Ascending aorta (tissue), 2 donors: ENCODE measurements around the gene ADAMTS1. TPM values are rescaled to one million over a fixed set of nuclear protein-coding genes. Genes with fewer than 3 reads are reported as not detected.
A peak's percentile ranks its signal among the peaks of the same experiment; 100 is the strongest.

ENCODE experiments used
- DNase-seq, 2 donors: peaks; one replicate each; pipeline ENCODE4 v3.0.0-alpha.2; 2019; ENCODE audit warnings: low spot score in 2 of 2
- H3K27ac ChIP-seq, 2 donors: fragments of 200-600 bp; sonication (generic); one replicate each; pipeline ENCODE4 v1.5.1; 2016 to 2017; ENCODE audit warnings: mild to moderate bottlenecking in 1 of 2
- H3K27me3 ChIP-seq: fragments of 200-600 bp; sonication (generic); one replicate; pipeline ENCODE4 v1.5.1; 2017
- H3K36me3 ChIP-seq, 2 donors: fragments of 200-600 bp; sonication (generic); one replicate each; pipeline ENCODE4 v1.5.1; 2016
- H3K4me1 ChIP-seq, 2 donors: fragments of 200-600 bp; sonication (generic); one replicate each; pipeline ENCODE4 v1.5.1; 2016 to 2017; ENCODE audit warnings: mild to moderate bottlenecking in 1 of 2
- H3K4me3 ChIP-seq, 2 donors: fragments of 200-600 bp; sonication (generic); one replicate each; pipeline ENCODE4 v1.5.1; 2016 to 2017; ENCODE audit warnings: mild to moderate bottlenecking in 1 of 2
- H3K9me3 ChIP-seq, 2 donors: fragments of 200-600 bp; sonication (generic); one replicate each; pipeline ENCODE4 v1.5.1; 2016
- CTCF ChIP-seq, 3 experiments: fragments of 200-600 bp in 2 of 3; fragments of 450-650 bp in 1 of 3; sonication (generic) in 2 of 3; IDR thresholded peaks; one replicate each; pipeline ENCODE4 v1.5.1; 2016 to 2019; ENCODE audit warnings: antibody characterized with exemption in 3 of 3, mild to moderate bottlenecking in 1 of 3, moderate library complexity in 1 of 3
- intact Hi-C: fragments of 100-400 bp; cut with DNase I; formaldehyde crosslinking; loops from one replicate; pipeline ENCODE4 v1.15.1; 2023
- total RNA-seq: library from RNA; depleted of rRNA; stranded (reverse); fragments of >200 nt; gene quantifications from one replicate; pipeline ENCODE4 v1.1.0, GENCODE V29; 2016

ADAMTS1 gene
- total RNA-seq, 1 donor from 2014 or later: 672 TPM

DNA sequence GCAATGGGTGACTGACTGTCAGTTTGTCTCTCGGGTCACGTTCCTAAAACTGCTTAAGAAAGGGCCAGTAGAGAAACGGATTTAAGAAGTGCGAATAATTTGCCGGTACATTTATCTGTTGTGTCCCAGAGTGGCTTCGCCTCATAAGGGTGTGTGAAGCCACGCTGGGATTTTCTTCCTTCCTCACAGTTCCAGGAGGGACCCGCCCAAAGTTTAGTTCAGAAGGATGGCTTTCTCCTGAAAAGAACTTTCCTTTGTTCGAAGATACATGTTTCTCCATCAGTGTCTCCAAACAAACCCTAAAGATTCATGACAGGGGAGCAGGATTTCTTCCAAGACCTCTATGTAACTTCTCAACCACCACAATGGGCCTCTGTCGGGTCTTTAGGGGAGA lies 49.8 kb downstream of the ADAMTS1 start:
- no peaks in the 10 kb centered on the region for H3K36me3 ChIP-seq
- H3K27ac ChIP-seq: peak overlapping the region; percentile 47 to 68
- no peaks in the 10 kb centered on the region for H3K27me3 ChIP-seq
- H3K4me3 ChIP-seq: no peak overlapping the region
- H3K9me3 ChIP-seq: no peaks in the 10 kb centered on the region
- intact Hi-C loops: loop anchor here (5.0 kb wide), 1 partner anchor 47 kb away; no protein-coding TSS in a partner anchor
- DNase-seq: no peak
- peaks cover 0 to 10% of the 10 kb centered on the region in 2 donors for H3K4me1 ChIP-seq
- TF ChIP-seq CTCF (IDR thresholded peaks at IDR 0.05): no peak

DNA sequence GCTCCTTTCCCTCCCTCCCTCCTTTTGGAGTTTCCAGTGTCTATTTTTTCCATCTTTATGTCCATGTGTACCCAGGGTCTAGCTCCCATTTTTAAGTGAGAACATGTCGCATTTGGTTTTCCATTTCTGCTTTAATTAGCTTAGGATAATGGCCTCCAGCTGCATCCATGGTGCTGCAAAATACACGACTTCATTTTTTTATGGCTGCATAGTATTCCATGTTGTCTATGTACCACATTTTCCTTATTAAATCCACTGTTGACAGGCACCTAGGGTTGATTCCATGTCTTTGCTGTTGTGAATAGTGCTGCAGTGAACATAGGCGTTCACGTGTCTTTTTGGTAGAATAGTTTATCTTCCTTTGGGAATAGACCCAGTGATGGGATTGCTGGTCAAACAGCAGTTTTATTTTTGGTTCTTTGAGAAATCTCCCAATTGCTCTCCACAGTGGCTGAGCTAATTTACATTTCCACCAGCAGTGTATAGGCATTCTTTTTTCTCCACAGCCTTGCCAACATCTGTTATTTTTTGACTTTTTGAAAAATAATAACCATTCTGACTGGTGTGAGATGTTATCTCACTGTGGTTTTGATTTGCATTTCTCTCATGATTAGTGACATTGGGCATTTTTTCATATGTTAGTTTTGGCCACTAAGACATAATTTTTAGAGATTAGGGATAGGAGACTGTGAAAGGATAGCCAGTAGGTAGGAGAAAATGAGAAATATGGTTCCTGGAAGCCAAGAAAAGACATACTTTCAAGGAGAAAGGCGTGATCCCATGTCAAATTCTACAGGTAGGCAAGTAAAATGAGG lies 50.4 kb downstream of the ADAMTS1 start:
- Histone ChIP-seq H3K27me3 (no peaks in the 10 kb centered on the region), H3K4me3 (no peak overlapping the region), H3K4me1 (peaks cover 0 to 9% of the 10 kb centered on the region in 2 donors), H3K27ac (peak overlapping the region; percentile 47 to 68), H3K36me3 (no peaks in the 10 kb centered on the region), H3K9me3 (no peaks in the 10 kb centered on the region)
- no peak for TF ChIP-seq CTCF (IDR thresholded peaks at IDR 0.05)
- no peak for DNase-seq
- intact Hi-C loops: loop anchor here (5.0 kb wide), 1 partner anchor 47 kb away; no protein-coding TSS in a partner anchor

- TF ChIP-seq CTCF (IDR thresholded peaks at IDR 0.05): no peak
- H3K27me3 ChIP-seq: no peaks in the 10 kb centered on the region
- no peak overlapping the region for H3K4me3 ChIP-seq
- intact Hi-C loops: no loop called here
- peaks cover 0 to 8% of the 10 kb centered on the region in 2 donors for H3K4me1 ChIP-seq
- DNase-seq: no peak
- peak overlapping the region; percentile 74 to 76 for H3K27ac ChIP-seq
- H3K9me3 ChIP-seq: no peaks in the 10 kb centered on the region
- no peaks in the 10 kb centered on the region for H3K36me3 ChIP-seq
Measured at GRCh38 chr21:26790296-26790695, 54.9 kb downstream of the ADAMTS1 start.

GRCh38 chr21:26788790-26789189 lies 56.4 kb downstream of the ADAMTS1 start:
- Histone ChIP-seq H3K27ac (peak overlapping the region; percentile 74 to 76), H3K4me1 (peaks cover 8 to 18% of the 10 kb centered on the region in 2 donors), H3K36me3 (no peaks in the 10 kb centered on the region), H3K4me3 (no peak overlapping the region), H3K9me3 (no peaks in the 10 kb centered on the region), H3K27me3 (no peaks in the 10 kb centered on the region)
- no peak for TF ChIP-seq CTCF (IDR thresholded peaks at IDR 0.05)
- DNase-seq: peak in 1 of 2 donors; percentile 89
- intact Hi-C loops: loop anchor here (10.0 kb wide), 1 partner anchor 854 kb away; no protein-coding TSS in a partner anchor

Other genes starting within 250 kb of the ADAMTS1 start
- gene ADAMTS5, start 121.7 kb upstream of the ADAMTS1 start, total RNA-seq: 27.5 TPM